Measurements from ENCODE around the gene USP7. TPM values are rescaled to one million over a fixed set of nuclear protein-coding genes. Genes with fewer than 3 reads are reported as not detected.

The USP7 gene
- total and polyA plus RNA-seq, 2 donors from 2014 or later: 26.7 to 92.0 TPM

GRCh38 chr16:8948831-8949230, 14.9 kb downstream of the USP7 start:
- FAIRE-seq (no peak), DNase-seq (no peak)
- no peaks in the 10 kb centered on the region for H3K27me3 ChIP-seq (ENCODE audit: control insufficient read depth, insufficient read depth, low read length)
- no peak overlapping the region for H3K4me3 ChIP-seq (ENCODE audit: low read length in 3 of 3)
- intact Hi-C loops (cut with DNase I): no loop called here
- no peak for TF ChIP-seq CTCF (IDR thresholded peaks at IDR 0.05; ENCODE audit: borderline replicate concordance, extremely low read depth, insufficient read depth)
- H3K4me1 ChIP-seq (ENCODE audit: control insufficient read depth in 2 of 3, insufficient read depth in 2 of 3, low read depth in 1 of 3, low read length in 3 of 3): peaks cover 0 to 39% (median 19%) of the 10 kb centered on the region in 3 donors
- no peak overlapping the region for H3K9ac ChIP-seq (ENCODE audit: low read length in 3 of 3)
- H3K9me3 ChIP-seq (ENCODE audit: control insufficient read depth in 2 of 3, insufficient read depth in 1 of 3, low read length in 3 of 3): no peaks in the 10 kb centered on the region
- H3K36me3 ChIP-seq (ENCODE audit: control insufficient read depth in 2 of 3, insufficient read depth in 3 of 3, low read length in 3 of 3): no peaks in the 10 kb centered on the region
- H3K27ac ChIP-seq (ENCODE audit: low read depth in 2 of 2, low read length in 2 of 2): no peak overlapping the region

GRCh38 chr16:8948069-8948593, 15.6 kb downstream of the USP7 start:
- DNase-seq: no peak
- intact Hi-C loops (cut with DNase I): no loop called here
- TF ChIP-seq CTCF (IDR thresholded peaks at IDR 0.05; ENCODE audit: borderline replicate concordance, extremely low read depth, insufficient read depth): no peak

GRCh38 chr16:8946544-8946943, 17.2 kb downstream of the USP7 start:
- intact Hi-C loops (cut with DNase I): no loop called here
- FAIRE-seq (no peak), DNase-seq (no peak)
- no peak overlapping the region for H3K9ac ChIP-seq (ENCODE audit: low read length in 3 of 3)
- no peaks in the 10 kb centered on the region for H3K27me3 ChIP-seq (ENCODE audit: control insufficient read depth, insufficient read depth, low read length)
- H3K4me1 ChIP-seq (ENCODE audit: control insufficient read depth in 2 of 3, insufficient read depth in 2 of 3, low read depth in 1 of 3, low read length in 3 of 3): peaks cover 0 to 42% (median 14%) of the 10 kb centered on the region in 3 donors
- H3K36me3 ChIP-seq (ENCODE audit: control insufficient read depth in 2 of 3, insufficient read depth in 3 of 3, low read length in 3 of 3): no peaks in the 10 kb centered on the region
- TF ChIP-seq CTCF (IDR thresholded peaks at IDR 0.05; ENCODE audit: borderline replicate concordance, extremely low read depth, insufficient read depth): no peak
- H3K9me3 ChIP-seq (ENCODE audit: control insufficient read depth in 2 of 3, insufficient read depth in 1 of 3, low read length in 3 of 3): no peaks in the 10 kb centered on the region
- H3K4me3 ChIP-seq (ENCODE audit: low read length in 3 of 3): no peak overlapping the region
- H3K27ac ChIP-seq (ENCODE audit: low read depth in 2 of 2, low read length in 2 of 2): no peak overlapping the region

More at GRCh38 chr16:8948069-8948593, 15.6 kb downstream of the USP7 start:
- Histone ChIP-seq H3K9ac (ENCODE audit: low read length in 3 of 3) (no peak overlapping the region), H3K27ac (ENCODE audit: low read depth in 2 of 2, low read length in 2 of 2) (no peak overlapping the region), H3K9me3 (ENCODE audit: control insufficient read depth in 2 of 3, insufficient read depth in 1 of 3, low read length in 3 of 3) (no peaks in the 10 kb centered on the region), H3K36me3 (ENCODE audit: control insufficient read depth in 2 of 3, insufficient read depth in 3 of 3, low read length in 3 of 3) (no peaks in the 10 kb centered on the region), H3K4me3 (ENCODE audit: low read length in 3 of 3) (no peak overlapping the region), H3K4me1 (ENCODE audit: control insufficient read depth in 2 of 3, insufficient read depth in 2 of 3, low read depth in 1 of 3, low read length in 3 of 3) (peaks cover 0 to 41% (median 19%) of the 10 kb centered on the region in 3 donors), H3K27me3 (ENCODE audit: control insufficient read depth, insufficient read depth, low read length) (no peaks in the 10 kb centered on the region)
- no peak for FAIRE-seq
